Endothelial cell of umbilical vein (primary cell): Measurements from ENCODE around the gene HAUS3. TPM values are rescaled to one million over a fixed set of nuclear protein-coding genes. Genes with fewer than 3 reads are reported as not detected.

Experiments used
- BruUV-seq: library from RNA; stranded (reverse); fragments of 400-500 nt; replicated peaks from 2 replicates; lab custom pipeline; 2021; lab: Mats Ljungman, UMichigan
- CTCF ChIA-PET: fragments of 300-600, 350-600 bp; sonication (Branson Sonifier 250); formaldehyde crosslinking; loops from one replicate; lab custom pipeline; 2021; ENCODE audit warnings: antibody characterized with exemption, inconsistent platforms; lab: Charles Lee
- POLR2A ChIA-PET: fragments of 300-600, 350-600 bp; sonication (Branson Sonifier 250); formaldehyde crosslinking; loops from one replicate; lab custom pipeline; 2021; ENCODE audit warnings: antibody characterized with exemption, inconsistent platforms; lab: Charles Lee
- DNase-seq: peaks from one replicate; pipeline ENCODE4 v3.0.0-alpha.2; 2011; ENCODE audit warnings: low read depth, low spot score
- FAIRE-seq: peaks from 2 replicates; lab custom pipeline; 2011; peaks lifted over from hg19 to GRCh38; lab: Jason Lieb, UNC
- H2AFZ ChIP-seq: 2 replicates; pipeline ENCODE4 v1.6.0; 2012; ENCODE audit warnings: low read depth, low read length, control low read depth, inconsistent platforms
- H3K27ac ChIP-seq: 2 replicates; pipeline ENCODE4 v1.5.1; 2011; ENCODE audit warnings: low read depth, mild to moderate bottlenecking, control low read depth, low read length, moderate library complexity; ENCODE audit not compliant: insufficient read depth
- H3K27me3 ChIP-seq, 2 experiments: 2 replicates each; pipeline versions ENCODE4 v1.6.0 to v1.6.1; 2011; ENCODE audit warnings: low read length in 2 of 2, mixed read lengths in 1 of 2; ENCODE audit not compliant: control insufficient read depth in 2 of 2, insufficient read depth in 2 of 2
- H3K36me3 ChIP-seq, 2 experiments: 2 replicates in 1 of 2; 3 replicates in 1 of 2; pipeline ENCODE4 v1.5.1; 2011; ENCODE audit warnings: low read length in 2 of 2, mild to moderate bottlenecking in 1 of 2, moderate library complexity in 1 of 2; ENCODE audit not compliant: control insufficient read depth in 2 of 2, insufficient read depth in 2 of 2; ENCODE audit errors: extremely low read depth in 1 of 2
- H3K4me1 ChIP-seq: 3 replicates; pipeline ENCODE4 v1.5.1; 2011; ENCODE audit warnings: mild to moderate bottlenecking, low read length; ENCODE audit not compliant: control insufficient read depth, insufficient read depth; ENCODE audit errors: extremely low read depth
- H3K4me2 ChIP-seq: 2 replicates; pipeline ENCODE4 v1.6.1; 2011; ENCODE audit warnings: low read length, control low read depth, mixed read lengths; ENCODE audit not compliant: insufficient read depth
- H3K4me3 ChIP-seq, 3 experiments: fragments of 200-600 bp in 1 of 3; sonication (generic), shearing (Covaris generic) in 1 of 3; replicated peaks in 1 of 3; 2 replicates each; pipeline ENCODE4 v1.5.1; 2011 to 2016; ENCODE audit warnings: control low read depth in 3 of 3, low read length in 3 of 3, mild to moderate bottlenecking in 2 of 3, inconsistent platforms in 1 of 3, low read depth in 1 of 3, moderate library complexity in 1 of 3; ENCODE audit not compliant: insufficient read depth in 1 of 3
- H3K79me2 ChIP-seq: 2 replicates; pipeline ENCODE4 v1.6.0; 2012; ENCODE audit warnings: low read length, inconsistent platforms; ENCODE audit not compliant: control insufficient read depth, insufficient read depth
- H3K9ac ChIP-seq: replicated peaks from 2 replicates; pipeline ENCODE3; 2011; ENCODE audit warnings: low read length, control low read depth; ENCODE audit not compliant: insufficient read depth; ENCODE audit errors: extremely low read depth
- H3K9me1 ChIP-seq: replicated peaks from 3 replicates; pipeline ENCODE4 v1.6.0; 2011; ENCODE audit warnings: mild to moderate bottlenecking, low read length; ENCODE audit not compliant: control insufficient read depth, insufficient read depth; ENCODE audit errors: extremely low read depth
- H3K9me3 ChIP-seq: replicated peaks from 2 replicates; pipeline ENCODE4 v1.5.1; 2012; ENCODE audit warnings: low read length, inconsistent platforms; ENCODE audit not compliant: control insufficient read depth, insufficient read depth
- H4K20me1 ChIP-seq: replicated peaks from 2 replicates; pipeline ENCODE3; 2011; ENCODE audit warnings: mild to moderate bottlenecking, low read length; ENCODE audit not compliant: control insufficient read depth, insufficient read depth; ENCODE audit errors: extremely low read depth
- GATA2 ChIP-seq: IDR thresholded peaks from 2 replicates; pipeline ENCODE4 v1.7.0; 2011; ENCODE audit warnings: low read depth, mild to moderate bottlenecking, moderate library complexity, mixed read lengths, low read length; ENCODE audit not compliant: insufficient read length, insufficient read depth
- JUN ChIP-seq: IDR thresholded peaks from 2 replicates; pipeline ENCODE4 v1.6.1; 2011; ENCODE audit warnings: borderline replicate concordance, low read depth; ENCODE audit not compliant: insufficient read length, insufficient read depth
- POLR2AphosphoS5 ChIP-seq: IDR thresholded peaks from 2 replicates; pipeline ENCODE4 v1.6.1; 2012; ENCODE audit warnings: low read depth, mild to moderate bottlenecking, control low read depth, low read length, moderate library complexity; ENCODE audit not compliant: insufficient read depth
- dilution Hi-C: fragments of 300-500 bp; cut with MboI; formaldehyde crosslinking; loops from one replicate; pipeline ENCODE4 v1.15.0; 2019; ENCODE audit warnings: low sequenced_read_pairs; ENCODE audit not compliant: extremely low pct_ligation_motif_present
- intact Hi-C: fragments of 100-400 bp; cut with micrococcal nuclease; formaldehyde crosslinking; loops from one replicate; pipeline ENCODE4 v1.10.0; 2022
- polyA plus RNA-seq, 4 experiments: library from polyadenylated mRNA; depleted of rRNA in 3 of 4; stranded (reverse) in 3 of 4; unstranded in 1 of 4; fragments of >200 nt; gene quantifications; 2 replicates each; pipeline versions ENCODE4 v1.2.1 to v1.2.3, GENCODE V29; 2011 to 2012; ENCODE audit warnings: missing spikeins in 1 of 4
- total RNA-seq: library from RNA; stranded (reverse); gene quantifications from 2 replicates; pipeline ENCODE4 v1.2.3, GENCODE V29; 2021
- TF ChIP-seq, protein P1 (sequence below), 2 donors: IDR thresholded peaks; 1 replicate in 1 of 2; 2 replicates in 1 of 2; pipeline ENCODE4 v1.5.1; 2011; ENCODE audit warnings: low read length in 2 of 2, mild to moderate bottlenecking in 2 of 2, moderate library complexity in 2 of 2, control low read depth in 1 of 2, inconsistent platforms in 1 of 2, low read depth in 1 of 2; ENCODE audit not compliant: insufficient read depth in 1 of 2; ENCODE audit errors: extremely low read depth in 1 of 2

HAUS3 gene
- total and polyA plus RNA-seq, 2 donors (not counting 3 experiments of a cell fraction or from before 2014, with no cell fraction given), result 4.4 to 15.9 TPM

DNA sequence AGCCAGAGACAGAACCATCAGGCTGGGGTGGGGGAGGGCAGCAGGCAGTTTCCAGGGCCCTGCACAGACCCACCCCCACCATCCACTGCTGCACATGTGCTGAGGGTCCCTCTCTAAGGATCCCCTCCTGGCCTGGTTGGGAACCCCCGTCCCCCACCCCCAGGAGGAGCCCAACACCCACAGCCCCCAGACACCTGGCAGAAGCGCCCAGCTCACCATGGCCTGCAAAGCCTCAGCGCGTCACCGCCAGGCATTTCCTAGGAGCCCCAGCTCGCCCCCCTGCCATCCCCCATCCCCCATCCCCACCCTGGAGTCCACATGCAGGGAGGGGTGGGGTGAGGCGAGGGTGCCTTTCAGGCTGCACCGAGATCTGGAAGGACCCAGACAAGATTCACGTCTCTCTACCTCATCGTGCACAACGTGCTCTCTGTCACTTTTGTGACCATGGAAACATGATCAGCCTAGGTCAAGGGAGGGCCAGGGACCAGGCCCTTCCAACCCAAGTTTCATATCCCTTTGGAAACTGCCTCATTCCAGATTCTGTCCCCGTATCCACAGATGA, 10.7 kb upstream of the HAUS3 start:
- no peak for FAIRE-seq

More for the DNA sequence above, 10.7 kb upstream of the HAUS3 start:
- Histone ChIP-seq H3K4me1 (peaks cover 14% of the 10 kb centered on the region), H3K9me1 (no peaks in the 10 kb centered on the region), H3K9me3 (no peaks in the 10 kb centered on the region), H3K9ac (no peak overlapping the region), H3K79me2 (no peaks in the 10 kb centered on the region), H3K36me3 (peaks cover 2 to 43% of the 10 kb centered on the region in 2 experiments), H3K4me3 (no peak overlapping the region), H2AFZ (no peak overlapping the region), H3K4me2 (no peak overlapping the region), H4K20me1 (no peaks in the 10 kb centered on the region), H3K27me3 (no peaks in the 10 kb centered on the region), H3K27ac (no peak overlapping the region)
- no peak for DNase-seq
- ChIA-PET CTCF (no interaction called here), POLR2A (no interaction called here)
- intact Hi-C loops, result no loop called here
- dilution Hi-C loops, result no loop called here
- no TSS peak for BruUV-seq
- TF ChIP-seq, protein P1, sequence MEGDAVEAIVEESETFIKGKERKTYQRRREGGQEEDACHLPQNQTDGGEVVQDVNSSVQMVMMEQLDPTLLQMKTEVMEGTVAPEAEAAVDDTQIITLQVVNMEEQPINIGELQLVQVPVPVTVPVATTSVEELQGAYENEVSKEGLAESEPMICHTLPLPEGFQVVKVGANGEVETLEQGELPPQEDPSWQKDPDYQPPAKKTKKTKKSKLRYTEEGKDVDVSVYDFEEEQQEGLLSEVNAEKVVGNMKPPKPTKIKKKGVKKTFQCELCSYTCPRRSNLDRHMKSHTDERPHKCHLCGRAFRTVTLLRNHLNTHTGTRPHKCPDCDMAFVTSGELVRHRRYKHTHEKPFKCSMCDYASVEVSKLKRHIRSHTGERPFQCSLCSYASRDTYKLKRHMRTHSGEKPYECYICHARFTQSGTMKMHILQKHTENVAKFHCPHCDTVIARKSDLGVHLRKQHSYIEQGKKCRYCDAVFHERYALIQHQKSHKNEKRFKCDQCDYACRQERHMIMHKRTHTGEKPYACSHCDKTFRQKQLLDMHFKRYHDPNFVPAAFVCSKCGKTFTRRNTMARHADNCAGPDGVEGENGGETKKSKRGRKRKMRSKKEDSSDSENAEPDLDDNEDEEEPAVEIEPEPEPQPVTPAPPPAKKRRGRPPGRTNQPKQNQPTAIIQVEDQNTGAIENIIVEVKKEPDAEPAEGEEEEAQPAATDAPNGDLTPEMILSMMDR (IDR thresholded peaks at IDR 0.05; ENCODE audit: extremely low read depth in 1 of 2, insufficient read depth in 1 of 2, low read depth in 1 of 2, low read length in 2 of 2), result no peak
- TF ChIP-seq POLR2AphosphoS5, result no peak
- TF ChIP-seq GATA2, result no peak
- no peak for TF ChIP-seq JUN
